GM23338 (cell line): ENCODE results near the gene NAA11. TPM values are rescaled to one million over a fixed set of nuclear protein-coding genes. Genes with fewer than 3 reads are reported as not detected.

ENCODE experiments used
- ATAC-seq: fragments of 200-7000 bp; cut with Tn5 transposase; 3 replicates; pipeline ENCODE4 v1.9.1; 2020
- DNase-seq: peaks from one replicate; pipeline ENCODE4 v3.0.0-alpha.2; 2015; ENCODE audit warnings: low spot score
- H2AFZ ChIP-seq: fragments of 200-600 bp; sonication (generic); 2 replicates; pipeline ENCODE4 v1.8.0; 2016; ENCODE audit warnings: antibody characterized with exemption, mild to moderate bottlenecking, moderate library complexity
- H3F3A ChIP-seq: fragments of 200-600 bp; sonication (generic); replicated peaks from 2 replicates; pipeline ENCODE4 v1.8.0; 2017; ENCODE audit warnings: antibody characterized with exemption, mixed run types, low read depth
- H3K27ac ChIP-seq: fragments of 200-600 bp; sonication (generic); 2 replicates; pipeline ENCODE4 v1.6.1; 2016; ENCODE audit warnings: low read depth
- H3K27me3 ChIP-seq: fragments of 200-600 bp; sonication (generic); 2 replicates; pipeline ENCODE4 v1.8.0; 2016; ENCODE audit warnings: mild to moderate bottlenecking, mixed run types, moderate library complexity; ENCODE audit not compliant: insufficient read depth
- H3K36me3 ChIP-seq: fragments of 200-600 bp; sonication (generic); 2 replicates; pipeline ENCODE4 v1.8.0; 2016; ENCODE audit warnings: mild to moderate bottlenecking; ENCODE audit not compliant: insufficient read depth
- H3K4me1 ChIP-seq: fragments of 200-600 bp; sonication (generic); 2 replicates; pipeline ENCODE4 v1.8.0; 2016; ENCODE audit warnings: mild to moderate bottlenecking, moderate library complexity; ENCODE audit not compliant: insufficient read depth
- H3K4me2 ChIP-seq: fragments of 200-600 bp; sonication (generic); 2 replicates; pipeline ENCODE4 v1.7.1; 2017; ENCODE audit warnings: mixed run types
- H3K4me3 ChIP-seq: fragments of 200-600 bp; sonication (generic); 2 replicates; pipeline ENCODE4 v1.6.1; 2016; ENCODE audit warnings: mixed run types
- H3K79me2 ChIP-seq: fragments of 200-600 bp; sonication (generic); replicated peaks from 2 replicates; pipeline ENCODE4 v1.8.0; 2017; ENCODE audit warnings: mild to moderate bottlenecking; ENCODE audit not compliant: insufficient read depth
- H3K9me2 ChIP-seq: fragments of 200-600 bp; sonication (generic); 2 replicates; pipeline ENCODE4 v1.8.0; 2017; ENCODE audit not compliant: insufficient read depth
- H4K20me1 ChIP-seq: fragments of 200-600 bp; sonication (generic); replicated peaks from 2 replicates; pipeline ENCODE4 v1.8.0; 2017; ENCODE audit warnings: mild to moderate bottlenecking; ENCODE audit not compliant: insufficient read depth
- H3K27ac Mint-ChIP-seq: 2 replicates; pipeline ENCODE4 v1.8.0; 2020; ENCODE audit warnings: inconsistent platforms, mild to moderate bottlenecking, moderate library complexity, mixed read lengths
- H3K27me3 Mint-ChIP-seq: 3 replicates; pipeline ENCODE4 v1.8.0; 2022; ENCODE audit warnings: low read depth, mild to moderate bottlenecking, moderate library complexity, mixed read lengths, inconsistent platforms; ENCODE audit not compliant: insufficient read depth, poor library complexity
- H3K36me3 Mint-ChIP-seq: 3 replicates; pipeline ENCODE4 v1.8.0; 2021; ENCODE audit warnings: low read depth, mild to moderate bottlenecking, inconsistent platforms, moderate library complexity, mixed read lengths
- H3K4me1 Mint-ChIP-seq: 3 replicates; pipeline ENCODE4 v1.8.0; 2020; ENCODE audit warnings: mild to moderate bottlenecking, inconsistent platforms, mixed read lengths
- H3K4me3 Mint-ChIP-seq: 3 replicates; pipeline ENCODE4 v1.8.0; 2021; ENCODE audit warnings: moderate library complexity, mild to moderate bottlenecking, inconsistent platforms, mixed read lengths
- H3K9me3 Mint-ChIP-seq: 3 replicates; pipeline ENCODE4 v1.8.0; 2020; ENCODE audit warnings: moderate library complexity, mild to moderate bottlenecking, inconsistent platforms, mixed read lengths
- CREB1 ChIP-seq: fragments of 250-450 bp; sonication (Bioruptor Pico); IDR thresholded peaks from 2 replicates; pipeline ENCODE4 v1.5.0; 2020; ENCODE audit warnings: low read depth, mild to moderate bottlenecking, moderate library complexity
- CTCF ChIP-seq, 2 experiments: fragments of 200-600 bp in 1 of 2; sonication (generic) in 1 of 2; conservative IDR thresholded peaks; 2 replicates each; pipeline versions ENCODE4 v1.5.1 to v1.6.1; 2016 to 2017; ENCODE audit warnings: antibody characterized with exemption in 2 of 2, low read depth in 2 of 2, mild to moderate bottlenecking in 2 of 2, moderate library complexity in 1 of 2
- EZH2phosphoT487 ChIP-seq: fragments of 200-600 bp; sonication (generic); IDR thresholded peaks from one replicate; pipeline ENCODE4 v1.8.1; 2018; ENCODE audit warnings: antibody characterized with exemption; ENCODE audit not compliant: unreplicated experiment
- JUNB ChIP-seq: IDR thresholded peaks from one replicate; pipeline ENCODE4 v1.6.1; 2016; ENCODE audit warnings: antibody characterized with exemption; ENCODE audit not compliant: unreplicated experiment
- NANOG ChIP-seq: IDR thresholded peaks from 2 replicates; pipeline ENCODE4 v1.6.1; 2016; ENCODE audit warnings: antibody characterized with exemption, borderline replicate concordance
- POLR2AphosphoS5 ChIP-seq: IDR thresholded peaks from 2 replicates; pipeline ENCODE4 v1.6.1; 2016; ENCODE audit warnings: antibody characterized with exemption, low read depth
- STAT1 ChIP-seq: IDR thresholded peaks from one replicate; pipeline ENCODE4 v1.6.1; 2016; ENCODE audit warnings: antibody characterized with exemption; ENCODE audit not compliant: unreplicated experiment
- ZNF114 ChIP-seq: fragments of 250-450 bp; sonication (Bioruptor Pico); IDR thresholded peaks from 2 replicates; pipeline ENCODE4 v1.5.0; 2020; ENCODE audit warnings: mild to moderate bottlenecking, moderate library complexity
- ZNF331 ChIP-seq: fragments of 250-450 bp; sonication (Bioruptor Pico); IDR thresholded peaks from 2 replicates; pipeline ENCODE4 v1.5.0; 2020; ENCODE audit warnings: low read depth, mild to moderate bottlenecking, moderate library complexity
- ZNF462 ChIP-seq: fragments of 250-450 bp; sonication (Bioruptor Pico); IDR thresholded peaks from 2 replicates; pipeline ENCODE4 v1.5.0; 2020; ENCODE audit warnings: mild to moderate bottlenecking, moderate library complexity
- polyA plus RNA-seq: library from polyadenylated mRNA; unstranded; fragments of >200 nt; fragmentation: Nextera tagmentation; extraction: Ambion mirVana; gene quantifications from 2 replicates; pipeline ENCODE4 v1.2.1, GENCODE V29; 2016
- total RNA-seq: library from RNA; depleted of rRNA; stranded (reverse); fragments of >200 nt; shearing (Covaris generic); gene quantifications from 2 replicates; pipeline ENCODE4 v1.2.3, GENCODE V29; 2014
- TF ChIP-seq, protein P1 (sequence below): IDR thresholded peaks from 2 replicates; pipeline ENCODE4 v1.6.1; 2016; ENCODE audit warnings: antibody characterized with exemption

NAA11 gene
- total and polyA plus RNA-seq, 2 experiments from 2014 or later: not detected

GRCh38 chr4:79362626-79363025 is 36.8 kb upstream of the NAA11 start:
- H3K4me1 ChIP-seq: no peaks in the 10 kb centered on the region
- Mint-ChIP-seq H3K36me3 (no peaks in the 10 kb centered on the region), H3K27ac (no peak overlapping the region), H3K4me1 (no peaks in the 10 kb centered on the region; the same call in 2 of the 3 replicates), H3K9me3 (no peaks in the 10 kb centered on the region), H3K27me3 (no peaks in the 10 kb centered on the region), H3K4me3 (no peak overlapping the region)
- H3K4me3 ChIP-seq: no peak overlapping the region
- H3K9me2 ChIP-seq: no peaks in the 10 kb centered on the region
- H2AFZ ChIP-seq: no peak overlapping the region
- TF ChIP-seq JUNB (no peak), NANOG (no peak), STAT1 (no peak), CTCF (conservative IDR thresholded peaks at IDR 0.05; ENCODE audit: low read depth in 2 of 2) (no peak), ZNF114 (CRISPR knock-in tag) (no peak), POLR2AphosphoS5 (no peak), CREB1 (CRISPR knock-in tag) (no peak), EZH2phosphoT487 (no peak), ZNF331 (CRISPR knock-in tag) (no peak), ZNF462 (CRISPR knock-in tag) (no peak)
- TF ChIP-seq, protein P1, sequence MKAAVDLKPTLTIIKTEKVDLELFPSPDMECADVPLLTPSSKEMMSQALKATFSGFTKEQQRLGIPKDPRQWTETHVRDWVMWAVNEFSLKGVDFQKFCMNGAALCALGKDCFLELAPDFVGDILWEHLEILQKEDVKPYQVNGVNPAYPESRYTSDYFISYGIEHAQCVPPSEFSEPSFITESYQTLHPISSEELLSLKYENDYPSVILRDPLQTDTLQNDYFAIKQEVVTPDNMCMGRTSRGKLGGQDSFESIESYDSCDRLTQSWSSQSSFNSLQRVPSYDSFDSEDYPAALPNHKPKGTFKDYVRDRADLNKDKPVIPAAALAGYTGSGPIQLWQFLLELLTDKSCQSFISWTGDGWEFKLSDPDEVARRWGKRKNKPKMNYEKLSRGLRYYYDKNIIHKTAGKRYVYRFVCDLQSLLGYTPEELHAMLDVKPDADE: no peak
- no peaks in the 10 kb centered on the region for H3K36me3 ChIP-seq
- ATAC-seq (no peak), DNase-seq (no peak)
- no peaks in the 10 kb centered on the region for H3F3A ChIP-seq
- no peaks in the 10 kb centered on the region for H4K20me1 ChIP-seq
- H3K27me3 ChIP-seq: no peaks in the 10 kb centered on the region
- no peak overlapping the region for H3K27ac ChIP-seq
- no peaks in the 10 kb centered on the region for H3K79me2 ChIP-seq
- no peak overlapping the region for H3K4me2 ChIP-seq
